ENCODE results near the gene CST5. TPM values are rescaled to one million over a fixed set of nuclear protein-coding genes. Genes with fewer than 3 reads are reported as not detected.
"Not testable (repeated sequence)": the region's sequence is repeated elsewhere in the genome, so short reads cannot be mapped to it uniquely, and the experiment has no call there.

Gene CST5
- total and polyA plus RNA-seq, 2 experiments from 2014 or later: 0.68 to 1.3 TPM

GRCh38 chr20:23841693-23842092 is 37.9 kb downstream of the CST5 start:
- no peak for DNase-seq (ENCODE audit: low spot score)
- no peaks in the 10 kb centered on the region for H3K27me3 ChIP-seq

DNA sequence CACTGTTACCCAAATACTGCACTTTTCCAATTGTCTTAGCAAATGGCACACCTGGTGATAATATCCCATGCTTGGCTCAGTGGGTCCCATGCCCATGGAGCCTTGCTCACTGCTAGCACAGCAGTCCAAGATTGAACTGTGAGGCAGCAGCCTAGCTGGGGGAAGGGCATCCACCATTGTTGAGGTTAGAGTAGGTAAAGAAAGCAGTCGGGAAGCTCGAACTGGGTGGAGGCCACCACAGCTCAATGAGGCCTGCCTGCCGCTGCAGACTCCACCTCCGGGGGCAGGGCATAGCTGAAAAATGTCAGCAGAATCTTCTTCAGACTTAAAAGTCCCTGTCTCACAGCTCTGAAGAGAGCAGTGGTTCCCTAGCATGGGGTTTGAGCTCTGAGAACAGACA is 43.8 kb downstream of the CST5 start:
- H3K4me1 ChIP-seq (ENCODE audit: insufficient read depth): no peaks in the 10 kb centered on the region
- H2AFZ ChIP-seq: no peak overlapping the region
- H3K79me2 ChIP-seq: no peaks in the 10 kb centered on the region
- H3K9me2 ChIP-seq (replicated peaks; ENCODE audit: insufficient read depth): no peaks in the 10 kb centered on the region
- no peaks in the 10 kb centered on the region for H4K20me1 ChIP-seq (ENCODE audit: insufficient read depth, poor library complexity, severe bottlenecking)
- TF ChIP-seq CTCF (IDR thresholded peaks at IDR 0.05; ENCODE audit: poor library complexity) (no peak), EZH2phosphoT487 (IDR thresholded peaks at IDR 0.05; ENCODE audit: low read depth, severe bottlenecking, unreplicated experiment) (no peak), EZH2 (IDR thresholded peaks at IDR 0.05; ENCODE audit: borderline replicate concordance) (no peak)
- H3K4me3 ChIP-seq: no peak overlapping the region
- H3K4me2 ChIP-seq: no peak overlapping the region
- H3K27me3 ChIP-seq: no peaks in the 10 kb centered on the region
- H3K9me3 ChIP-seq (ENCODE audit: low read depth): no peaks in the 10 kb centered on the region
- H3K36me3 ChIP-seq (replicated peaks; ENCODE audit: insufficient read depth, low read depth): no peaks in the 10 kb centered on the region
- DNase-seq (ENCODE audit: low spot score): no peak
- WGBS (ENCODE audit: low lambda C conversion rate, missing lambda C conversion rate): 56% methylated on average over 4 of the region's 4 CpGs
- no peak overlapping the region for H3K27ac ChIP-seq

More at GRCh38 chr20:23841693-23842092, 37.9 kb downstream of the CST5 start:
- Histone ChIP-seq H3K4me1 (ENCODE audit: insufficient read depth) (no peaks in the 10 kb centered on the region), H3K9me3 (ENCODE audit: low read depth) (no peaks in the 10 kb centered on the region), H3K79me2 (no peaks in the 10 kb centered on the region), H3K36me3 (replicated peaks; ENCODE audit: insufficient read depth, low read depth) (no peaks in the 10 kb centered on the region), H3K27ac (no peak overlapping the region), H4K20me1 (ENCODE audit: insufficient read depth, poor library complexity, severe bottlenecking) (no peaks in the 10 kb centered on the region), H2AFZ (no peak overlapping the region), H3K4me2 (no peak overlapping the region), H3K4me3 (no peak overlapping the region), H3K9me2 (replicated peaks; ENCODE audit: insufficient read depth) (no peaks in the 10 kb centered on the region)
- TF ChIP-seq CTCF (IDR thresholded peaks at IDR 0.05; ENCODE audit: poor library complexity) (no peak), EZH2phosphoT487 (IDR thresholded peaks at IDR 0.05; ENCODE audit: low read depth, severe bottlenecking, unreplicated experiment) (no peak), EZH2 (IDR thresholded peaks at IDR 0.05; ENCODE audit: borderline replicate concordance) (no peak)
- 74% methylated on average over 2 of the region's 2 CpGs for WGBS (ENCODE audit: low lambda C conversion rate, missing lambda C conversion rate)

GRCh38 chr20:23832775-23833513 is 46.6 kb downstream of the CST5 start:
- no peak for TF ChIP-seq CTCF (IDR thresholded peaks at IDR 0.05; ENCODE audit: poor library complexity)
- TF ChIP-seq EZH2phosphoT487 (IDR thresholded peaks at IDR 0.05; ENCODE audit: low read depth, severe bottlenecking, unreplicated experiment): no peak
- no peaks in the 10 kb centered on the region for H3K36me3 ChIP-seq (replicated peaks; ENCODE audit: insufficient read depth, low read depth)
- no peaks in the 10 kb centered on the region for H3K79me2 ChIP-seq
- H2AFZ ChIP-seq: no peak overlapping the region
- H3K27me3 ChIP-seq: no peaks in the 10 kb centered on the region
- H3K4me3 ChIP-seq: no peak overlapping the region
- H3K9me3 ChIP-seq (ENCODE audit: low read depth): no peaks in the 10 kb centered on the region
- H3K27ac ChIP-seq: no peak overlapping the region
- H3K9me2 ChIP-seq (replicated peaks; ENCODE audit: insufficient read depth): no peaks in the 10 kb centered on the region
- DNase-seq (ENCODE audit: low spot score): no peak
- WGBS (ENCODE audit: low lambda C conversion rate, missing lambda C conversion rate): 55% methylated on average over 3 of the region's 3 CpGs
- no peak overlapping the region for H3K4me2 ChIP-seq
- no peaks in the 10 kb centered on the region for H3K4me1 ChIP-seq (ENCODE audit: insufficient read depth)
- H4K20me1 ChIP-seq (ENCODE audit: insufficient read depth, poor library complexity, severe bottlenecking): no peaks in the 10 kb centered on the region

DNA sequence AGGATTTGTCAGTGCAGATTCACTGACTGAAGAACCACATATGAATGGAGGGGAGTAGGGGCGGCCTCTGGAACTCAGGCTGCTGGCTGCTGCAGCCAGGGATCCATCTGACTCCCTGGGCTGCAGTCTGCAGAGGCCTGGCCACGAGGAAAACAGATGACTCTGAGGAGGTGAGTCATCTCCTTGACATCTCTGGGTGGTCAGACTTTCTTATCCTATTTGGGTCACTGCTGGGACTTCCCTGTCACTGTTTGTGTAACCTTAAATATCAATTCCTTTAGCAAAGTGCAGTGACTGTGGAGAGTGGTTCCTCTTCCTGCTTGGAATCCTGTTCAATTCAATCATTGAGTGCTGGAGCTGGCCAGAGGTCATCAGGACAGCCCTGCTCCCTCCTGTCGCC is 47.6 kb downstream of the CST5 start:
- WGBS (ENCODE audit: low lambda C conversion rate, missing lambda C conversion rate): 42% methylated on average over 3 of the region's 3 CpGs
- H3K79me2 ChIP-seq: not testable (repeated sequence)

More for the DNA sequence above, 47.6 kb downstream of the CST5 start:
- not testable (repeated sequence) for H3K9me3 ChIP-seq (ENCODE audit: low read depth); H3K4me3 ChIP-seq; H3K4me2 ChIP-seq; H3K27me3 ChIP-seq; H3K9me2 ChIP-seq (replicated peaks; ENCODE audit: insufficient read depth); H3K36me3 ChIP-seq (replicated peaks; ENCODE audit: insufficient read depth, low read depth); H4K20me1 ChIP-seq (ENCODE audit: insufficient read depth, poor library complexity, severe bottlenecking); H3K4me1 ChIP-seq (ENCODE audit: insufficient read depth); H2AFZ ChIP-seq
- H3K27ac ChIP-seq: peak overlapping the region; percentile 30
- peak; percentile 27 for DNase-seq (ENCODE audit: low spot score)
